ENCODE data around the gene SYNE2.

DNA sequence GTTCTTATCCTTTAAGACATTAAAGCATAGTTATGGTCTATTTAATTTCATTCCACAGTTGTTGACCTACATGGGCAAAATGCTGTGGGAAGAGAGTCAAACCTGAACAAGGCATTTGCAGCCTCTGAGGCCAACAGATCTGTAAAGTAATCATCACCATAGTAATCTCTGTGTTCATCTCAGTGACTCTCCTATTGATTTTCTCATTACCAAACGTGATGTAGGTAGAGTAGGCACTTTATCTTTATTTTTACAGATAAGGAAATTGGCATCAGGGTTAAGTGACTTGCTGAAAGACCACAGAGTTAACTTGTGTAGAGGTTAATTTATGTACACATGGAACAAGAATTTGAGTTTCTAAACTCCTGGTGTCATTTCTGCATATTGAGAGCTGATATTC lies 238.4 kb downstream of the SYNE2 start:
- TF ChIP-seq CTCF (IDR thresholded peaks at IDR 0.05; ENCODE audit: extremely low read depth in 1 of 2, insufficient read depth in 1 of 2, low read depth in 1 of 2, low read length in 2 of 2) = no peak
- TF ChIP-seq MYC (IDR thresholded peaks at IDR 0.05; ENCODE audit: low read depth, low read length) = no peak
- no peak for TF ChIP-seq POLR2A (IDR thresholded peaks at IDR 0.05; ENCODE audit: low read depth, low read length)
- no peak for TF ChIP-seq POLR2AphosphoS5 (IDR thresholded peaks at IDR 0.05; ENCODE audit: insufficient read depth, low read depth, low read length)

Measured in endothelial cell of umbilical vein (primary cell).